CD4-positive, alpha-beta T cell treated with Interferon alpha-2 for 1 hour (primary cell): Measurements from ENCODE around the gene TMSB4X.
"Not testable (repeated sequence)": the region's sequence is repeated elsewhere in the genome, so short reads cannot be mapped to it uniquely, and the experiment has no call there.

Experiments used
- DNase-seq, 2 donors: peaks; one replicate each; pipeline ENCODE4 v3.0.0-alpha.2; 2020 to 2022

Gene TMSB4X

DNA sequence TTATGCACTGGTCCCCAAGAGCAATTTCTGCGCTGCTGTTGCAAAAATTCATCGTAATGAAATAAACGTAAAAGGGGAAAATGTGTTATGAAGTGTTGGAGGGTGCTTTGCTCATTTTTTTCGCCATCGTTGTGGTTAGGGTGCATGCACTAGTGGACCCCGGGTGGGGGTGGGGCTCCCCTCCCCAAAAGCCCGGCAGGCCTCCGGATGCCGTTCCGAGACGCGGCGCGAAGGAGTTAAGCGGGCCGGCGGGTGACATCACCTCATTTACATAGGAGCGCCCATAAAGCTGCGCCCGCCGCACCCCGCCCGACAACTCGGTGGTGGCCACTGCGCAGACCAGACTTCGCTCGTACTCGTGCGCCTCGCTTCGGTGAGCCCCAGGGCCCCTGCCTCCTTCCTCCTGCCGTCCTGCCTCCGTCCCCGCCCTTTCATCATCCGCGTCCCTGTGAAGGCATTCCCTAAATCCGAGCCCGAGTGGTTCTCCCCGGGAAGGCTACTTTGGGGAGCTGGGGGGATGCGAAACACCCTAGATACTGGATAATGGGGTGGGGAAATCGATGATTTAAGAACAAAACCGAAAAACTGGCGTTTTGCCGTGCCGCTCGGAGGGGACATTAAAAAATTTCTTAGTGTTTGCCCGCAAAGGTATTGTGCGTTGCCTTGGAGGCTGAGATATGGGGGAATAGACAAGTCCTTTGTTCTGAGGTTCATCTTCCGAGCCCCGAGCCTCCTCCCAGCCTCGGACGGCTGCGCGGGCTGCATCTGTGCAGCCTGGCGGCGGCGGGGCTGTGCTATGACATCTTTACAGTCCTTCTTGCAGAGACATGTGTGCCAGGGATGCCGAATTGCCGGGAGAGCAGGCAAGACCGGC is at the start of gene TMSB4X:
Gene TMSB4X (plus strand): TSS at position 315 of the 874 bp plus-strand sequence.
- peak; percentile 88 to 89 for DNase-seq

DNA sequence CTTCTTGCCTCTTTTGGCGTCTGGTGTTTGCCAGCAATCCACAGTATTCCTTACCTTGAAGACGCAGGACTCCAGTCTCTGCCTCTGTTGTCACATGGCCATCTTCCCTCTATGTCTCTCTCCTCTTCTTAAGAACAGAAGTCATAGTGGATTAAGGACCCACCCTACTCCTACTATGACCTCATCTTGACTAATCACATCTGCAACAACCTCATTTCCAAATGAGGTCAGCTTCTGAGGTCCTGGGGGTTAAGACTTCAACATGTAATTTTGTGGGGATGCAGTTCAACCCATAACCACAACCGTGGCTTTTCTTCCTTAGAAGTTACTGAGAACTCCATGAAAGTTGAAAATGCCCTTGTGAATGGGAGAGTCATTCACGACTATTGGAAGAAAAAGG is 45.2 kb upstream of the TMSB4X start:
- DNase-seq = no peak

DNA sequence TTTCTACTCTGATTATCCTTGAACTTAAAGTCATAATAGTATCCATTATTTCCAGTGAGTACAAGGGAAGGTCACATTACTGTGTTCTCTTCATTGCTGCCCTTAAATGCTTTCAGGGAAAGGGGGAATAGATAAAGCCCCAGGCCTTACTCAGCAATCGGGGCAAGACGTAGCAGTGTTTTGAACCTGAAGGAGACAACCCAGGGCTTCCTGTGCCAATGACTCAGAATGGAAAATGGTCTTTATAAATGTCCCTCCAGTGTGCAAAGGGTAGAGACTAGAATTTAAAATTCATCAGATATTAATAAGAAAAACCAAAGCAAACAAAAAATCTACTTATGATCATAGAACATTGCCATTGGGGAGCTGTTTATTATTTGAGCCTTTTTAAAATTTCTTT is 44.8 kb upstream of the TMSB4X start:
- DNase-seq = no peak

DNA sequence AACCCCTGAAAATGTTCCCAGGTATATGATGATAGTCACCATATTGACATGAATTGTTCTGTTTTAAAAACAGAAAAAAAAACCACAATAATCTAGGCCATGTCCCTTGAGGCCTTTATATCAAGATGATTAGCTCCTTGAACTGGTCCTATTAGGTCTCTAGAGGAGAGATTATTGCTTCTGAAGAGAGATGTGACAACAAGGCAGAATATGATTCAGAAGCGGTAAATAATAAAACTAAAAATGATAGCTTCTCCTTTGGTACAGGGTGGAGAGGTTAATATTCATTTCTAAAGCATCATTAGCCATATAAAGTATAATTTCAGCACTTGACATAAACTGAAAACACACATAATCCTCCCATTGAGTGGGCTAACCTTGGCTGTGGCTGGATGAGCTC is 42.7 kb upstream of the TMSB4X start:
- DNase-seq = no peak

DNA sequence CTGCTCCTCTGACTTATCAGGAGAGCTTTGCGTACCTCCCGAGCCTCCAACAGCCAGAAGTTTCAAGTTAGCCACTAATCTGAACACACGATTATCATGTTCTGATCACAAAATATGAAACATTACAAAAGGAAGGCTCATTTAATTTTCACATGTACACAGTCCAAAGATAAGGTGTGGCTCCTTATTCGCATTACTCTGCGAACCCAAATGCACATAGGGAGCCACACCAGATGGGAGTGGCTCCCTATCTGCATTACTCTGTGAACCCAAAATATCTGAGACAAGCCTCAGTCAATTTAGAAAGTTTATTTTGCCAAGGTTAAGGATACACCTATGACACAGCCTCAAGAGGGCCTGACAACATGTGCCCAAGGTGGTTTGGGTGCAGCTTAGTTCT is 40.1 kb upstream of the TMSB4X start:
- no peak for DNase-seq

DNA sequence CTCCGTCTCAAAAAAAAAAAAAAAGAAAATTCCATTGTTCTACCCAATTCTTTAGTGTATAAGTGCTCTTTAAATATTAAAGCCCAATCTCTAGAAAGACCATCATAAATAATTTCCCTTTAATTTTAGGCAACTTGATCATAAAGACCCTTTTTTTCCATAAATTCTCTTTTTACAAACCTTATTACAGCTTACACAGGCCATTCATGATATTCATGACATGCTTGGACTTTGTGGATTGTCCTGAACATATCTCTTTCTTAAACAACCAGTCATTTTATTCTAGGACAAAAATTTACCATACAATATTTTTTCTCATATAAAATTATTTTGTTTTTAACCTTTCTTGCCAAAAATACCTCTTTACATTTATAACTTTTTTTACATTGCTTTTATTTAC is 38.0 kb upstream of the TMSB4X start:
- DNase-seq = no peak

DNA sequence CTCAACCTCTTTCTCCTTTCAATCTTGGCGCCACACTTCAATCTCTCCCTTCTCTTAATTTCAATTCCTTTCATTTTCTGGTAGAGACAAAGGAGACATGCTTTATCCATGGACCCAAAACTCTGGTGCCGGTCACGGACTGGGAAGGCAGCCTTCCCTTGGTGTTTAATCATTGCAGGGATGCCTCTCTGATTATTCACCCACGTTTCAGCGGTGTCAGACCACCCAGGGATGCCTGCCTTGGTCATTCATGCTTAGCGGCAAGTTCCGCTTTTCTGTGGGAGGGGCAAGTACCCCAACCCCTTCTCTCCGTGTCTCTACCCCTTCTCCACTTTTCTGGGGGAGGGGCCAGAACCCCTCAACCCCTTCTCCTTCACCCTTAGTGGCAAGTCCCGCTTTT is 34.4 kb upstream of the TMSB4X start:
- not testable (repeated sequence) for DNase-seq

DNA sequence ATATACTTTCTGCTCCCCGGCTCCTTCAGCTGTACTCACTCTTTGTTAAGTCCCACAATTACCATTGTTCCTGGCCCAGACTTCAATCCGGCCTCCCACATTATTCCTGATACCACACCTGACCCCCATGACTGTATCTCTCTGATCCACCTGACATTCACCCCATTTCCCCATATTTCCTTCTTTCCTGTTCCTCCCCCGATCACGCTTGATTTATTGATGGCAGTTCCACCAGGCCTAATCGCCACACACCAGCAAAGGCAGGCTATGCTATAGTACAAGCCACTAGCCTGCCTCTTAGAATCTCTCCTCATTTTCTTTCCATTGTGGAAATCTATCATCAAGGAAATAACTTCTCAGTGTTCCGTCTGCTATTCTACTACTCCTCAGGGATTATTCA is 31.3 kb upstream of the TMSB4X start:
- DNase-seq = not testable (repeated sequence)

DNA sequence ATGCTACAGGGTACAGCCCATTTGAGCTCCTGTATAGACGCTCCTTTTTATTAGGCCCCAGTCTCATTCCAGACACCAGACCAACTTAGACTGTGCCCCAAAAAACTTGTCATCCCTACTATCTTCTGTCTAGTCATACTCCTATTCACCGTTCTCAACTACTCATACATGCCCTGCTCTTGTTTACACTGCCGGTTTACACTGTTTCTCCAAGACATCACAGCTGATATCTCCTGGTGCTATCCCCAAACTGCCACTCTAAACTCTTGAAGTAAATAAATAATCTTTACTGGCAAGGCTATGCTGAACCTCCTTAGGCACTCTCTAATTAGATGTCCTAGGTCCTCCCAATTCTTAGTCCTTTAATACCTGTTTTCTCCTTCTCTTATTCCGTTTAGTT is 30.5 kb upstream of the TMSB4X start:
- DNase-seq = not testable (repeated sequence)

DNA sequence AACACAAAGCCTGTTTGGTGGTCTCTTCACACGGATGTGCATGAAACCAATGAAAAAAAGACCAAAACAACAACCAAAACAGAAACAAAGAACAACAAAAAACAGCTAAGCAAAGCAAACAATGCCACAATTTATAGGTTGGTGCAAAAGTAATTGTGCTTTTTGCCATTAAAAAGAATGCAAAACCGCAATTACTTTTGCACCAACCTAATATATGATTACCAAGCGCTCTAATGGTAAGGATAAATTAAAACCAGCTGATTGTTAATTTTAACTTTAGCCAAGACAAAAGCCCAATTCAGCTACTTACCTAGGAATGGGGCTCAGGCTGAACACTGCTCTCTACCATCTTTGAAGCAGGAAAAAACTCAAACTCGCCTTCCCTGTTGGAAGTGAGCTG is 29.4 kb upstream of the TMSB4X start:
- DNase-seq = no peak

DNA sequence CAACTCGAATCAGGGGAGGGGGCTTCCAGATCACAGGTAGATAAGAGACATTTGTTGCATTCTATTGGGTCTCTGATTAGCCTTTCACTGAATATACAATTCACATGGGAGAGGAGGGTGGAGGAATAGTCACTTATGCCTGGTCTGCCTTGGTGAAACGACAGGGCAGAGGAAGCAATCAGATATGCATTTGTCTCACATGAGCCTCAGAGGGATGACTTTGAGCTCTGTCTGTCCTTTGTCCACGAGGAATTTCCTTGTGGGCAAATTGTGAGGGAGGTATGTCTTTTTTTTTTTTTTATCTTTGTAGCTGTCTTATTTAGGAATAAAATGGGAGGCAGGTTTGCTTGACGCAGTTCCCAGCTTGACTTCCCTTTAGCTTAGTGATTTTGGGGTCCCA is 28.5 kb upstream of the TMSB4X start:
- DNase-seq = no peak

DNA sequence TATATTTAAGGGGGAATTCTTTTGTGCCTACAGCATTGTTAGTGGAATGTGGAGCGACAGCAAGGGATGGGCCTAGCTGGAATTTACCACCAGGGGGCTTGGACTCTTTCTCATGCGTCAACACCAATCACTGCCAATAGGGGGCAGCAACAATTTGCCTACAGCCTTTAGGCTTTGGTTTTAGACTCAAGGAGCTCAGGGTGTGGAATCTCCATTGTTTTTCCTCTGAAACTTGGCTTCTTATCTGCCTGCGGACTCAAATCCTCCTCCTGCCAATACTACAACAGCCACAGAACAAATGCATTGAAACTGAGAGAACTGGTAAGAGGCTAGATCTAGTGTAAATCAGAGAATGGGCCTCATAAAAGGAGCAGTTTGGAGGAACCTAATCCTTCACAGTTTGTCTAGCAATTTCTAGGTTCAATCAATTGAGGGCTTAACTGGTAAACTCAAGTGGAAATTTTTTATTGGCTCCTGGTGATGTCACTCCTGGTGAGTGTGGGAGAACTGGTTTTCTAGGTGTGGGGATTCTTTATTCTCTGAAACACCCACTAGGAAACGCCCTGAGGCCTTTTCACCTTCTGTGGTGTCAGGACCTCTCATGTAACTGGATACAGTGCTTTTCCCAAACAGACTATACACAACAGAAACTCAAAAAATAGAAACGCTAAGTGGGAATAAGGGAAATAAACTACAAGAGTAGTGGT is 27.9 kb upstream of the TMSB4X start:
- peak; percentile 75 to 84 for DNase-seq

DNA sequence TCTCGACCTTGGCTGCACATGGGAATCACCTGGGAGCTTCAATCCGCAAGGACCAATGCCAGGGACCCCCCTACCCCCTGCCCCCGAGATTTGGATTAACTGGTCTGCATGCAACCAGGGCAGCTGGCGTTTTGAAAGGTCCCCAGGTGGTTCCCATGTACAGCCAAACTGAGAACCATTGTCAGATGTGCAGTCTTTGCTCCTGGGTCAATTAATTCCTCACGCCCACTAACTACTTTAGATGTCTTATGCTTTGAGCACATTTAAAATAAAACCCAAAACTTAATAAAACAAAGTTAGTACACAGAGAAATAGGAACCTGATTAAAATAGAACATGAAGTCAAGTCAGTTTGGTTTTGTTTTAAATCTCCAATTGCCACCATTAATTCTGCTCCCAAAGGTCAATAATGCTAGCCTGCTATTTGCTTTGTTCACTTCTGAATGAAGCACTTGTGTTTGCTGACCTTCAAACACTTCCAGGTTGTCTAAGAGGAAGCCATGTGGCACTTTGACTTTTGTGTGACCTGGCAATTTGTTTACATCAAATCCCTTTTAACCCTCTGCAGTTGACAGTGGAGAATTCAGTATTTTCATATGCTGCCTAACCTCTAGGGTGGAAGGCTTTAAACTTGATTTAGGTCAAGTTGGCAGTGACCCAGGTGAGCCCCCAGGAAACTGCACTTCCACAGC is 27.2 kb upstream of the TMSB4X start:
- DNase-seq = no peak

DNA sequence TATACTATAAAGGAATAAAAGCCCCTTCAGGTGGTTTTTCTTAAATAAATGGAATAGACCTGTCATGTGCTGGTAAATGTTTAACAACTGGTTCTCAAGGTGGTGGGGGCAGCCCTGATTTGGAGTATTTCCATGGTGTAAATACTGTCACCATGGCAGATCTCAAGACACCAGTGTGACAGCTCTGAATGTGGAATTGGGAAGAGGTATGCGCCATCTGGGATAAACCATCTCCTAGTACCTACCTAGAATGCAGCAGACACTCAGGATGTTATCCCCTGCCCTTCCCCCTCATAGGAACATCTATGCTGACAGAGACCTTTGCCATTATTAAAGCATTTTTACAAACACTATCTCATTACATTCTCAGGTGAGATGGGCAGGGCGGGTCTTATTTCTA is 26.4 kb upstream of the TMSB4X start:
- DNase-seq = no peak

DNA sequence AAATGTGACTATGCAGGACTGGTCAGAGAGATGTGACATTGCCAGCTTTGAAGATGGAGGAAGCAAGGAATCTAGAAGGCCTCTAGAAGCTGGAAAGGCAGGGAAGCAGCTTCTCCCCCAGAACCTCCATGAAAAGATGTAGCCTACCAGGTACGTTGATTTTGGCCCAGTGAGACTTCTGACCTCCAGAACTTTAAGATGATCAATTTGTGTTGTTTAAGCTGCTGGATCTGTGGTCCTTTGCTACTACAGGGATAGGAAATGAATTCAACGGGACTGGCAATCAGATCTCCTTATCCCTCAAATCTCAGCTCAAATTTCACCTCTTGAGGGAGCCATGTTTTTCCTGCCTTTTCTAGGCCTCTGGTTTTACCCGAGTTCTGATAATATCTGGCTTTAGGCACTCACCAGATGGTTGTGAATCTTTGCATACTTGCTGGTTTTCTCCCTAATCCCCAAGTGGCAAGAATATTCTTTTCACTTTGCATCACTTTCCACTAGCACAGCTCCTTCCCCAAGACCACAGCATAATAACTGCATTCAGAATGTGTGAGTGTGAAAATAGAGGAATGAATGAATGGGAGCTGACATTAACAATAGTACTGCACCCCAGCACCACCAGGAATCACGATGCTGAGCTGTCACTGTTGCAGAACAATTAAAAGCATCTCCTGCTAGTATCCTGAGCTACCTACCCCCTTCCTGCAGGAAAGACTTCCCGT is 25.5 kb upstream of the TMSB4X start:
- no peak for DNase-seq

DNA sequence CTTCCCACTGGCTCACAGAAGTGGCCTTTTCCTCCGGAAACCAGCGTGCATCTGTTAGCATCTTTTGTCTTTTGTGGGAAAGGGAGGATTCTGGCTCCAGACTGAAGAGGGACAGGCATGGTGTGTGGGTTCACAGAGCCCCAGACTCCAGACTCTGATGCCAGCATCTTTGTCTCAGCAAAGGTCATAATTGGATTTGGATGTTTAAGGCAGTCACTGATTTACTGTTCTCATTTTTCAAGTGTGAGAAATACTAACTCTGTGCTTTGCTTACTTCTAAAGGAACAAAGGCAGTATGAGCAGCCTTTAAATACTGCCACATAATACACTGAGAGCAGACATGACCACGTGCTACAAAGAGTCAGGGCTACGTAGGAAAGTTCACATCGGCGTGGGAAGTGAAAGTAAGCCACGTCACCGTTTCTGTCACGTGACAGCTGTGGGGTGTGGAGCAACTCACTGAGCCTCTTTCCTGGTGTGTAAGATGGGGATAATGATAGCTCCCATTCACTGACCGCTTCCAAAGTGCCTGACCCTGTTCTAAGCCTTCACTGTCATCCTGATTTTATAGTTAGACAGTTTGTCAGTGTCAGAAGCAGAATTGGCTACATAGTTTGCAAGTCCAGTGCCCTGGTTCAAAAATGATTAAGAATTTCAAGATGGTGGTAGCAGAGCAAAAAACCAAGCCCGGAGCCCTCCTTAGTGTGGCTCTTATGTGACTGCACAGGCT is 24.8 kb upstream of the TMSB4X start:
- peak; percentile 90 to 92 for DNase-seq

DNA sequence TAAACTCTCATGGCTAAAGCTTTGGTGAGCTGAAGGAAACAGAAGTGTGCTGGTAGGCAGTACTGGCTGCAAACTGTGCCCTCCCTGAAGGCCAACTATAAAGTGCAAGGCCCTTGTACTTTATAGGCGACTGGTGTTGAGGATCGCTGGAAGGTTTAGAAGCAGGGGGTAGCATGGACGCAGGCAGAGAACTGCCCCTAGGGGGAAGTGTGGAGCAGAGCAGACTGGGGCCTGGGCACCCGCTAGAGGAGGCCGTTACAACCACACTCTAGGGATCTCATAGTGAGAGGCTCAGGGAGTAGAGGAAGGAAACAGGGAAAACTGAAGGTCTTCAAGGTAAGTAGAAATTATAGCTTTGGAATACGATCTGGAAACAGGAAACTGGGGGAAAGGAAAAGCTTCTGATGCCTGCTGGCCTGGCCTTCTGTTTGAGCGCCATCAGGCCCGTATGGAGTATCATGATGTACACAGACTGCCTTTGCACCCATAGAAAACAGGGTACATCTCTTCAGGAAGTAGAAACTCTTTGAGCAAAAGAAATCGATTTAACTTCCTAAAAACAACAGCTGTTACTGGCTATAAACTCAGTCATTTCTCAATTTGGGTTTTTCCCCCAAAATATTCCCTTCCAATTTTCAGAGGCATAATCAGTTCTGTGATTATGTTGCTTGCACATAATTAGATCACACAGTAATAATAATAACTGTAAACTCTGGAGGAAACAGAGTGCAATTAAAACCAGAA is 23.9 kb upstream of the TMSB4X start:
- DNase-seq = peak; percentile 81 to 84

DNA sequence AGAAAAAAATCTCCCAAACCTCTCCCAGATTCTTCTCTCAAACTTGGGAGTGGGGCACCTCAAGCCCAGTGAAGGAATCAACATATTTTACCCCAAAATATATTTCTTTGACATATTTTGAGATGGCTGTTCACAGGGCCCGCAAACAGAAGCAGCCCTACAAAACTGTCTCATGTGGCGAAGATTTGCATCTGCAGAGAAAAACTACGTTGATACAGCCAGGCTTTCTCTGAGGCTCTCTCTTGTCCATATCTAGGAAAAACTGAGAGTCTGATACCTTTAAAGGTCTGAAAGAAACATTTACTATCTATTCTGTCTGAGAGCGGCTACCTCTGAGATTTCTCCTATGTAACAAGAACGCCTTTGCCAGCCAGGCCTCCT is 23.3 kb upstream of the TMSB4X start:
- peak in 1 of 2 donors; percentile 50 for DNase-seq

DNA sequence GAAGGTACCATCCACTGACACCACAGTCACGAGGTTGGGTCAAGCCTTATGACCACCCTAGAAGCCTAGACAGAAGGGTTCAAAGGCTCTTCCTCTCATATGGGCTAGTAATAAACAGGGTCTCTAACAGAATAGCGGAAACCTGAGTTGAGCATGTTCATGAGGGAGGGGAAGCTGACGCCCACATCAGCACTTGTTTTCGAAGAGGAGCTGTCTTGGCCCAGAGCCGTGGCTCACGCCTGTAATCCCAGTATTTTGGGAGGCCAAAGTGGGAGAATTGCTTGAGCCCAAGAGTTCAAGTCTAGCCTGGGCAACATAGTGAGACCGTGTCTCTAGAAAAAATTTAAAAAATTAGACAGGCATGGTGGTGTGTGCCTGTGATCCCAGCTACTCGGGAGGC is 21.5 kb upstream of the TMSB4X start:
- no peak for DNase-seq

DNA sequence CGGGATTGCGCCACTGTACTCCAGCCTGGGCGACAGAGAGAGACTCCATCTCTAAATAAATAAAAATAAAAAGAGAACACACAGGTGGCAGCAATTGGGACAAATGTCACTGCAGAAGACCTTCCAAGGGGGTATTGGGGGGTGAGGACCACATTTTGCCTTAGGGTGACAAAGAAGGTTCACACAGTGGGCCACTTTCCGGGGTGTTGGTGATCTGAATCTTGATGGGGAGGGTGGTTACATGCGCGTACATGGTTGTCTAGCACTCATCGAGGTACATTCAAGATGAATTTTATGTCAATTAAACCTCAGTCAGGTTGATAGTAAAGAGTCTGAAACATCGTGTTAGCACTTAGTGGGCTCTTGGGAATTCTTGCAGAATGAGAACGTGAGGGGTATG is 20.5 kb upstream of the TMSB4X start:
- peak in 1 of 2 donors; percentile 42 for DNase-seq

DNA sequence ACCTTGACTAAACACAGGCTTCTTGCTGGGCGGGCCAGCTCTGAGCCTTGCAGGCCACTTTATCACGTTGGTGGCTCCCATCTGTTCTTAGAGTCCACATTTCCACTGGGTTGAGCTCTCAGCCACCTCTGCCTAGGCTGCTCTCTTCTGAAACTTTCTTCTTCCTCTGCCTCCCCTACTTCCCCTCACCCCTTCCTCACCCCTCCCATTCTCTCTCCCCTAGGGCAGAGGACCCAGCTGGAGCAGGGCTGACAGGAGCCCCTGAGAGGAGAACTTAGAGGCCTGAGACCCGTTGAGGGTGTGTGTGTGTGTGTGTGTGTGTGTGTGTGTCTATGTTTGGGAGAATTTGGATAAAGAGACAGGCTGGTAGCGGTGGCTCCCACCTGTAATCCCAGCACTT is 19.9 kb upstream of the TMSB4X start:
- DNase-seq = no peak
